ENCODE measurements around the gene SIVA1.

- no peak for TF ChIP-seq CTCF (IDR thresholded peaks at IDR 0.05; ENCODE audit: low read length)
- TF ChIP-seq EZH2phosphoT487 (IDR thresholded peaks at IDR 0.05; ENCODE audit: low read length): no peak
- no peak for TF ChIP-seq EZH2 (optimal IDR thresholded peaks at IDR 0.05; ENCODE audit: low read depth, low read length)
Observed at GRCh38 chr14:104782086-104782807, 29.3 kb downstream of the SIVA1 start.
